Astrocyte (in vitro differentiated cells and primary cell): ENCODE measurements around the gene CTNNBIP1.

Experiments used
- CTCF ChIP-seq: IDR thresholded peaks from 2 replicates; pipeline ENCODE4 v1.5.1; 2011; ENCODE audit warnings: low read depth, mild to moderate bottlenecking, inconsistent platforms, low read length, moderate library complexity; ENCODE audit not compliant: insufficient read depth
- EZH2 ChIP-seq: IDR thresholded peaks from 2 replicates; pipeline ENCODE4 v1.6.1; 2012; ENCODE audit warnings: mild to moderate bottlenecking, low read length, inconsistent platforms; ENCODE audit not compliant: insufficient read depth

DNA sequence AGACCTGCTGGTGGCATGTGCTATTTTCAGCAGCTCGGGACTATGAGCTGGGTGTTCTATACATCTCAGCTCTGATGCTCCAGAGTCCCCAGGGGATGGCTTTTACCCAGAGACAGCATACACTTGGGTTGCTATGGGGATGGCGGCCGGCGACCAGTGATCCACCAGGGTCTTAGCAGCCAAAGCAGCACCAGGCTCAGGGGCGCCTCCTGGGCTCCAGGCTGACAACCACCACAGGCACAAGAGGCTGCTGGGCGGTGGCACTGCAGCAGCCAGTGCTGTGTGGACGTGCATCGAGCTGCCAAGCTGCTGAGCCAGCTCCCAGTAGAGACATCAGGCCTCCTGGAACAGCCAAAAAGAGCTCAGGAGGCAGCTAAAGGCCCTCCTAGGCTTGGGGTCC is 48.7 kb downstream of the CTNNBIP1 start:
- TF ChIP-seq CTCF (no peak), EZH2 (no peak)
